ENCODE results near the gene PFN1.

The PFN1 gene

DNA sequence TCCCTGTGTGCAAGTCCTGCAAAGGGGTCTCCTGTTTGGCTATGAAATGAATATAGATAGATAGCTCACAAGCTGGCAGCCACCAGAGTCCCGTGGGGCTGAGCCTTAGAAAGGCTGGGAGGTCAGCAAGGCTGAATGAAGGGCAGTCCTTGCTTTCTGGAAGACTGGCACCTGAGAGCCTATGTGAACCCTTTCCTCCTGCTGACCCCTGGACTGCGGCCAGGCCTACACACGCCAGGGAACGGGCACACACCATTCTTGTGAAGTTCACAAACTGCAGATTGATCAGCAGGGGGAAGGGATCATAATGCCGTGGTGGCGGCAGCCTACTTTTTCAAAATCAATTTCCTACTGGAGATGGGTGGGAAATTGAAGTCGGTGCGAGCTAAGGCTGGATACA is 50.0 kb downstream of the PFN1 start:
- TF ChIP-seq POLR2AphosphoS5 (IDR thresholded peaks at IDR 0.05; ENCODE audit: low read depth, low read length) (no peak), SPI1 (IDR thresholded peaks at IDR 0.05; ENCODE audit: low read depth, low read length) (no peak)
- no peak for DNase-seq (ENCODE audit: insufficient read length, low spot score)
- FAIRE-seq: no peak

DNA sequence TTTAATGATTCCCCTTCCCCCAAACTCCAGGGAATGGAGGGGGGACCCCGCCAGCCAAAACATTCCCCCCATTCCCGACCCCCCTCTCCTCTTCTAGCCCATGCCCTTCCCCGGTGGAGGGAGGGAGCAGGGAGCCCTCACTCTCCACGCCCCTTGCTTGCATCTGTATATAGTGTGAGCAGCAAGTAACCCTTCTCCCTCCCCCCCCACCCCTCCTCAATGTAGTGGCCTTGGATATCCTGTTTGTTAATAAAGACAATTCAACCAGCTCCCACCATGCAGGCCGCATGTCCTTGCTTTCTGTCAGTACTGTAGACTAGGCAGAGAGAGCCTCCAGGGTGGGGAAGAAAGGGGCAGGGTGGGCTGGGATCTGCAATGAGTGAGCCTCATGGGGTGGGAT is 50.5 kb downstream of the PFN1 start:
- FAIRE-seq (no peak), DNase-seq (ENCODE audit: insufficient read length, low spot score) (no peak)
- TF ChIP-seq TAF1 (IDR thresholded peaks at IDR 0.05; ENCODE audit: low read depth, low read length): no peak
- TF ChIP-seq PAX5 (IDR thresholded peaks at IDR 0.05; ENCODE audit: insufficient read depth, low read length, severe bottlenecking): no peak
- no peak for TF ChIP-seq POLR2AphosphoS5 (IDR thresholded peaks at IDR 0.05; ENCODE audit: low read depth, low read length)
- no peak for TF ChIP-seq POLR2A (IDR thresholded peaks at IDR 0.05; ENCODE audit: low read depth, low read length)
- TF ChIP-seq SPI1 (IDR thresholded peaks at IDR 0.05; ENCODE audit: low read depth, low read length): no peak
- no peak for TF ChIP-seq POU2F2 (IDR thresholded peaks at IDR 0.05; ENCODE audit: low read depth, low read length)

DNA sequence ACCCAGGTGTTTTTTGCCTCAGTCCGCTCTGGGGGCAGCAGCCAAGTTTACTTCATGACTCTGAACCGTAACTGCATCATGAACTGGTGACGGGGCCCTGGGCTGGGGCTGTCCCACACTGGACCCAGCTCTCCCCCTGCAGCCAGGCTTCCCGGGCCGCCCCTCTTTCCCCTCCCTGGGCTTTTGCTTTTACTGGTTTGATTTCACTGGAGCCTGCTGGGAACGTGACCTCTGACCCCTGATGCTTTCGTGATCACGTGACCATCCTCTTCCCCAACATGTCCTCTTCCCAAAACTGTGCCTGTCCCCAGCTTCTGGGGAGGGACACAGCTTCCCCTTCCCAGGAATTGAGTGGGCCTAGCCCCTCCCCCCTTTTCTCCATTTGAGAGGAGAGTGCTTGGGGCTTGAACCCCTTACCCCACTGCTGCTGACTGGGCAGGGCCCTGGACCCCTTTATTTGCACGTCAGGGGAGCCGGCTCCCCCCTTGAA is 51.1 kb downstream of the PFN1 start:
- no peak for DNase-seq (ENCODE audit: insufficient read length, low spot score)
- no peak for FAIRE-seq
- TF ChIP-seq SPI1 (IDR thresholded peaks at IDR 0.05; ENCODE audit: low read depth, low read length) (no peak), PAX5 (IDR thresholded peaks at IDR 0.05; ENCODE audit: insufficient read depth, low read length, severe bottlenecking) (no peak), POU2F2 (IDR thresholded peaks at IDR 0.05; ENCODE audit: low read depth, low read length) (no peak), POLR2A (IDR thresholded peaks at IDR 0.05; ENCODE audit: low read depth, low read length) (no peak), TAF1 (IDR thresholded peaks at IDR 0.05; ENCODE audit: low read depth, low read length) (no peak), POLR2AphosphoS5 (IDR thresholded peaks at IDR 0.05; ENCODE audit: low read depth, low read length) (no peak)

DNA sequence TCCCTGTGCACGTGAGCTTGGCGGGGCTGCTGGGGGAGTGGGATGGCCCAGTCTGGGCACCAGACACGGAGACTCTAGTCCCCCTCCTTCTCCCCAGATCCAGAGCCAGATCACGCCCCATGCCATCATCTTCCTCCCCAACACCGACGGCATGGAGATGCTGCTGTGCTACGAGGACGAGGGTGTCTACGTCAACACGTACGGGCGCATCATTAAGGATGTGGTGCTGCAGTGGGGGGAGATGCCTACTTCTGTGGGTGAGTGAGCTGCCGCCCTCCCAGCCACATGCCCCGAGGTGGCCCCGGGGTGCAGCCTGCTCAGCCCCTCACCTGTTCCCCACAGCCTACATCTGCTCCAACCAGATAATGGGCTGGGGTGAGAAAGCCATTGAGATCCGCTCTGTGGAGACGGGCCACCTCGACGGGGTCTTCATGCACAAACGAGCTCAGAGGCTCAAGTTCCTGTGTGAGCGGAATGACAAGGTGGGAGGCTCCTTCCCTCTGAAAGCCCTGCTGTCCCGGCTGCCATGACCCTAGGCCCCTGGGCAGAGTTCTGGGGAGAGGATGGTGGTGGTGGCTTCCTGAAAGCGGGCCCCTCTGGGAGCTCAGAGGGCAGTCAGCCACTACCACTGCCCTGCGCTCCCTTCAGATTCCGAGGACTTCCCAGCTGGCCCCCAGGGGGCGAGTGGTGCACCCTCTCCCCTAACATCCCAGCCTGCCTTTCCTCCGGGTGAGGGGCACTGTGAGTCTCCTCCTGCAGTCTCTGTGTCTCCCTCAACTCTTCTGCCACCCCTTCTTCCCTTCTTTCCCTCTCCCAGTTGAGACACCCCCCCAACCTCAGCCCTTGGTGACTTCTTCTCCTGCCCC is 51.8 kb downstream of the PFN1 start:
- TF ChIP-seq PAX5 (IDR thresholded peaks at IDR 0.05; ENCODE audit: insufficient read depth, low read length, severe bottlenecking): no peak
- no peak for TF ChIP-seq SPI1 (IDR thresholded peaks at IDR 0.05; ENCODE audit: low read depth, low read length)
- TF ChIP-seq TAF1 (IDR thresholded peaks at IDR 0.05; ENCODE audit: low read depth, low read length): no peak
- no peak for TF ChIP-seq POLR2AphosphoS5 (IDR thresholded peaks at IDR 0.05; ENCODE audit: low read depth, low read length)
- TF ChIP-seq POU2F2 (IDR thresholded peaks at IDR 0.05; ENCODE audit: low read depth, low read length): no peak
- TF ChIP-seq POLR2A (IDR thresholded peaks at IDR 0.05; ENCODE audit: low read depth, low read length): no peak
- DNase-seq (ENCODE audit: insufficient read length, low spot score): no peak
- no peak for FAIRE-seq

DNA sequence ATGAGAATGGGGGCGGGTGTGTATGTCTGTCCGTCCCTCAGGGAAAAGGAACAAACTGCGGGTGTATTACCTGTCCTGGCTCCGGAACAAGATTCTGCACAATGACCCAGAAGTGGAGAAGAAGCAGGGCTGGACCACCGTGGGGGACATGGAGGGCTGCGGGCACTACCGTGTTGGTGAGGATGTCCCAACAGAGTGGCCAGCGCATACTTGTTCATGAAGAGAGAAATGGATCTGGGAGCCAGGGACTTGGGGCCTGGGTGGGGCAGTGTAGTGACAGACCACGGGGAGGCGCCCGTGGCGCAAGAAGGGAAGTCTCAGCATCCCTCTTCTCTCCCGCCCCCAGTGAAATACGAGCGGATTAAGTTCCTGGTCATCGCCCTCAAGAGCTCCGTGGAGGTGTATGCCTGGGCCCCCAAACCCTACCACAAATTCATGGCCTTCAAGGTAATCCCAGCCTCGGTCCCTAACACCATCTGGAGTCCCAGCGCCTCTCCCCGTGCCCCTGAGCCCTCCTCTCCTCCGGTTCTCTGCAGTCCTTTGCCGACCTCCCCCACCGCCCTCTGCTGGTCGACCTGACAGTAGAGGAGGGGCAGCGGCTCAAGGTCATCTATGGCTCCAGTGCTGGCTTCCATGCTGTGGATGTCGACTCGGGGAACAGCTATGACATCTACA is 52.5 kb downstream of the PFN1 start:
- TF ChIP-seq TAF1 (IDR thresholded peaks at IDR 0.05; ENCODE audit: low read depth, low read length) (no peak), SPI1 (IDR thresholded peaks at IDR 0.05; ENCODE audit: low read depth, low read length) (no peak), POLR2A (IDR thresholded peaks at IDR 0.05; ENCODE audit: low read depth, low read length) (no peak), POU2F2 (IDR thresholded peaks at IDR 0.05; ENCODE audit: low read depth, low read length) (no peak), PAX5 (IDR thresholded peaks at IDR 0.05; ENCODE audit: insufficient read depth, low read length, severe bottlenecking) (no peak), POLR2AphosphoS5 (IDR thresholded peaks at IDR 0.05; ENCODE audit: low read depth, low read length) (no peak)
- DNase-seq (ENCODE audit: insufficient read length, low spot score) (no peak), FAIRE-seq (no peak)
